Duodenal mucosa (tissue), 2 donors: Measurements from ENCODE around the gene RNPEP.
"Not testable (repeated sequence)": the region's sequence is repeated elsewhere in the genome, so short reads cannot be mapped to it uniquely, and the experiment has no call there.

Source experiments
- H3K27ac ChIP-seq: one replicate; pipeline ENCODE4 v1.7.0; 2013; ENCODE audit warnings: low read depth, low read length
- H3K27me3 ChIP-seq, 2 donors: one replicate each; pipeline ENCODE4 v1.7.0; 2013; ENCODE audit warnings: low read length in 2 of 2, control low read depth in 1 of 2; ENCODE audit not compliant: insufficient read depth in 2 of 2, control insufficient read depth in 1 of 2
- H3K36me3 ChIP-seq, 2 donors: one replicate each; pipeline ENCODE4 v1.7.0; 2013; ENCODE audit warnings: low read length in 2 of 2, control low read depth in 1 of 2; ENCODE audit not compliant: insufficient read depth in 2 of 2, control insufficient read depth in 1 of 2
- H3K4me1 ChIP-seq, 2 donors: one replicate each; pipeline ENCODE4 v1.7.0; 2013; ENCODE audit warnings: low read length in 2 of 2, control low read depth in 1 of 2; ENCODE audit not compliant: insufficient read depth in 2 of 2, control insufficient read depth in 1 of 2
- H3K4me3 ChIP-seq, 2 donors: one replicate each; pipeline ENCODE4 v1.7.0; 2013; ENCODE audit warnings: low read length in 2 of 2, low read depth in 1 of 2
- H3K9ac ChIP-seq, 2 donors: one replicate each; pipeline ENCODE4 v1.7.0; 2013; ENCODE audit warnings: low read length in 2 of 2, low read depth in 1 of 2
- H3K9me3 ChIP-seq, 2 donors: one replicate each; pipeline ENCODE4 v1.7.0; 2013; ENCODE audit warnings: low read length in 2 of 2, control low read depth in 1 of 2; ENCODE audit not compliant: control insufficient read depth in 1 of 2

Gene RNPEP

DNA sequence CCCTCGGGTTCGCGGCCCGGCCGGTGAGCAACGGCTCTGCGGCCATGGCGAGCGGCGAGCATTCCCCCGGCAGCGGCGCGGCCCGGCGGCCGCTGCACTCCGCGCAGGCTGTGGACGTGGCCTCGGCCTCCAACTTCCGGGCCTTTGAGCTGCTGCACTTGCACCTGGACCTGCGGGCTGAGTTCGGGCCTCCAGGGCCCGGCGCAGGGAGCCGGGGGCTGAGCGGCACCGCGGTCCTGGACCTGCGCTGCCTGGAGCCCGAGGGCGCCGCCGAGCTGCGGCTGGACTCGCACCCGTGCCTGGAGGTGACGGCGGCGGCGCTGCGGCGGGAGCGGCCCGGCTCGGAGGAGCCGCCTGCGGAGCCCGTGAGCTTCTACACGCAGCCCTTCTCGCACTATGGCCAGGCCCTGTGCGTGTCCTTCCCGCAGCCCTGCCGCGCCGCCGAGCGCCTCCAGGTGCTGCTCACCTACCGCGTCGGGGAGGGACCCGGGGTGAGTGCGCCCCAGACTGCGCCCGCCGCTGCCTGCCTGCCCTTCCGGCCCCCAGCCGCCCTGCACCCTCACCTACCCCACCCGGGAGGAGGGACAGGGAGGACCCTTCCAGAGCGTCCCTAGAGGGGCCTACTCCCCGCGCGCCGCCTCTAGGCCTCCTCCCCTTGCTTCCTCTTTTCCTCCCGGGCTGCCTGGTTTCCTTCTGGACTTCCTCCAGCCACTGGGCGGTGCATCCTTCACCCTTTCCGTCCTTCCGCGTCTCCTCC lies at the start of gene RNPEP:
Gene RNPEP (plus strand): TSS at position 26 of the 757 bp plus-strand sequence. CDS start 19 bp downstream, at position 45.
- Histone ChIP-seq H3K36me3 (no peaks in the 10 kb centered on the region), H3K27me3 (no peaks in the 10 kb centered on the region), H3K9ac (peak within 1 kb of the TSS; percentile 80 to 94), H3K4me1 (peaks cover 12 to 21% of the 10 kb centered on the region in 2 donors), H3K4me3 (peak within 1 kb of the TSS; percentile 70 to 74), H3K27ac (peak within 1 kb of the TSS; percentile 92), H3K9me3 (no peaks in the 10 kb centered on the region)

- no peak overlapping the region for H3K27ac ChIP-seq
- H3K36me3 ChIP-seq: no peaks in the 10 kb centered on the region
- no peaks in the 10 kb centered on the region for H3K9me3 ChIP-seq
- no peaks in the 10 kb centered on the region for H3K4me1 ChIP-seq
- H3K27me3 ChIP-seq: no peaks in the 10 kb centered on the region
- no peak overlapping the region for H3K9ac ChIP-seq
- H3K4me3 ChIP-seq: no peak overlapping the region
Measured at GRCh38 chr1:201933840-201934430, 48.5 kb upstream of the RNPEP start.

- H3K4me1 ChIP-seq: peaks cover 0 to 3% of the 10 kb centered on the region in 2 donors
- H3K4me3 ChIP-seq: no peak overlapping the region
- H3K36me3 ChIP-seq: no peaks in the 10 kb centered on the region
- peak overlapping the region; percentile 3 for H3K27ac ChIP-seq
- no peaks in the 10 kb centered on the region for H3K9me3 ChIP-seq
- no peaks in the 10 kb centered on the region for H3K27me3 ChIP-seq
- no peak overlapping the region for H3K9ac ChIP-seq
Measured at GRCh38 chr1:201937624-201938213, 44.7 kb upstream of the RNPEP start.

DNA sequence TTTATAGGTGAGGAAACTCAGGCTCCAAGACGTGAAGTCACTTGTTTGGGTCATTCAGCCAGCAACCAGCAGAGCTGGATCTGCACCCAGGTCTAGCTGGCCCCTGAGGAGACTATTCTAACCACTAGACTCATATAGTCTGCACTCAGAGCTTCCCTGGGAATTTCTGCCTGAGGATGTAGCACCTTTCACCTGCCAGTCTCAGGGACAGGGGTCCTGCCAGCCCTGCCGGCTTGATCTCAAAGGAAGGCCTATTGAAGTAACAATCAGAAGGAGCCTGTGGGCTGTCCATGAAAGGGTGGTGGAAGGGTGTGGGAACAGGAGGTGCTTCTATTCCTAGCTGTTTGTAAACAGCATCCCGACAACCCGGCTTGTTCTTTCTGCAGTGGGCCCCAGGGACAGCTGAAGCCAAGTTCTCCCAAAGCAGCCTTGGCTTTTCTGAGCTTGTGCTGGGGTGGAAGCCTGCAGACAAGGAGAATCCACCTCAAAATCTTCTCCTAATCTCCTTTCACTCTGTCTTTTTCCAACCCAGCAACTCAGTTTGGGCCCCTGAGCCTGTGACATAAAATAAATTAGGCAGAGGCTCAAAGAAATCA lies 43.9 kb upstream of the RNPEP start:
- Histone ChIP-seq H3K9ac (no peak overlapping the region), H3K9me3 (no peaks in the 10 kb centered on the region)

GRCh38 chr1:201939148-201939547 lies 43.3 kb upstream of the RNPEP start:
- no peak overlapping the region for H3K27ac ChIP-seq
- H3K9me3 ChIP-seq: no peaks in the 10 kb centered on the region
- no peaks in the 10 kb centered on the region for H3K36me3 ChIP-seq
- no peak overlapping the region for H3K4me3 ChIP-seq
- H3K9ac ChIP-seq: no peak overlapping the region
- H3K27me3 ChIP-seq: peaks cover 4 to 13% of the 10 kb centered on the region in 2 donors
- H3K4me1 ChIP-seq: peaks cover 0 to 3% of the 10 kb centered on the region in 2 donors

More for the DNA sequence above, 43.9 kb upstream of the RNPEP start:
- H3K36me3 ChIP-seq: no peaks in the 10 kb centered on the region
- H3K4me1 ChIP-seq: peaks cover 0 to 3% of the 10 kb centered on the region in 2 donors
- no peak overlapping the region for H3K4me3 ChIP-seq
- H3K27me3 ChIP-seq: peaks cover 0 to 7% of the 10 kb centered on the region in 2 donors
- H3K27ac ChIP-seq: peak overlapping the region; percentile 20

DNA sequence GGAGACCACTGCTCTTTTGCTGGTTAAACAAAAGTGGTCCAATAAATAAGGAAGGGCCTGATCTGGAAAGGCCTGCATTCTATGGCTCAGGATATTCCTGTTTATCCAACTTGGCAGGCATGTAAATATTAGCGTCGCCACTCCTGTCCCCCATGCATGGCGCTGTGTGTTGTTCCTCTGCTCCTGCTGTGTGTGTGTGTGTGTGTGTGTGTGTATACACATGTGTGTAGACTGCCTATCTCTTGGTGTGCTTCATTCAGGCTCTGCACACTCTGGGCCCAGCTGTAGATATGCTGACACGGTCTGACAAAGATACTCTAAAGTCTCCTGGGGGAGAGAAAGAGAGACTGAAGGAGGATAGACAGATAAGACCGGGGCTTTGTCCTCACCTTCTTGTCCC lies 42.9 kb upstream of the RNPEP start:
- Histone ChIP-seq H3K27ac (no peak overlapping the region), H3K36me3 (no peaks in the 10 kb centered on the region), H3K4me3 (no peak overlapping the region), H3K4me1 (peaks cover 0 to 3% of the 10 kb centered on the region in 2 donors), H3K9me3 (no peaks in the 10 kb centered on the region), H3K9ac (no peak overlapping the region), H3K27me3 (peaks cover 5 to 15% of the 10 kb centered on the region in 2 donors)

DNA sequence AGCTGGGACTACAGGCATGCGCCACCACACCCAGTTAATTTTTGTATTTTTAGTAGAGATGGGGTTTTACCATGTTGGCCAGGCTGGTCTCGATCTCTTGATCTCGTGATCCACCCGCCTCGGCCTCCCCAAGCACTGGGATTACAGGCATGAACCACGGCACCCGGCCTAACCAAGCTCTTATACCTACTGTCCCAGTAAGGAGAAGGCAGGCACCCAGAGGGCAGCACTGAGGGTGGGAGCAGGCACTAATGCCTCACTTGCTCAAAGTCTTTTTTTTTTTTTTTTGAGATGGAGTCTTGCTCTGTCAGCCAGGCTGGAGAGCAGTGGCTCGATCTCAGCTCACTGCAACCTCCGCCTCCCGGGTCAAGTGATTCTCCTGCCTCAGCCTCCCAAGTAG lies 42.1 kb upstream of the RNPEP start:
- not testable (repeated sequence) for H3K4me3 ChIP-seq, H3K36me3 ChIP-seq, H3K27ac ChIP-seq, H3K9ac ChIP-seq, H3K9me3 ChIP-seq, H3K4me1 ChIP-seq
- H3K27me3 ChIP-seq: peaks cover 11 to 18% of the 10 kb centered on the region in 2 donors

DNA sequence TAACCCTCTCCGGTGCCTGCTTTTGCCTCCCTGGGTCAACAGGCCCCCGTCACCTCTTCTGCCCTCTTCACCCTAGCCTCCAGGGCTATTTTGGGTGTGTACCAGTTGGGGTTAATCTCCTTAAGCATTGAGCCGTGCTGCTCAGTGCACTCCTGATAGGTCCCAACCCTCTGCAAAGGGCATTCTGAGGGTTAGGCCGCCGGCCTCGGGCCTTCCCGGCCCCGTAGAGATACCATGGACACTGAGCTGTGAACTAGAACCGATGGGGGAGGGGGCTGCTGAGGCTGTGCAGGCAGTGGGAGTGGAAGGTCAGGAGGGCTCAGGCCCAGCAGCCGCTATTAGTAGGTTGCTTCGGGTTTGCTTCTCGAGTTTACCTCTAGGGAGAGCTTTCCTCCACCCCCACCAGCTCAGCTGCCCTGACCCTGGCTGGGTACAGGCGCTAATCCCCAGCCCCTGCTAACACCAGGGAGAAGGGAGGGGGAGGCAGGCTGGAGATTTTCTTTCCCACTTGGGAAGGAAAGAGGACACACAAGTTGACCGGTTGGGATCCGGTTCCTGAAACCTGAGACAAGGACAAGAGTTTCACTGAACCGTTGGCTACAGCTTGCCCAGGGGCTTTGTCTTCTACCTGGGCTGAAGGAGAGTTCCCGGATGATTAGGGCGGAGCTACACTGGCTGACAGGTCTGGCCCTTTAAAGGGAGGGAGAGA lies 40.9 kb upstream of the RNPEP start:
- no peaks in the 10 kb centered on the region for H3K36me3 ChIP-seq
- H3K4me3 ChIP-seq: no peak overlapping the region
- no peaks in the 10 kb centered on the region for H3K9me3 ChIP-seq
- H3K27me3 ChIP-seq: peaks cover 24 to 31% of the 10 kb centered on the region in 2 donors
- H3K27ac ChIP-seq: no peak overlapping the region
- no peak overlapping the region for H3K9ac ChIP-seq
- H3K4me1 ChIP-seq: peaks cover under 1 to 3% of the 10 kb centered on the region in 2 donors

- Histone ChIP-seq H3K4me3 (no peak overlapping the region), H3K9me3 (no peaks in the 10 kb centered on the region), H3K27ac (no peak overlapping the region), H3K4me1 (peaks cover 3% of the 10 kb centered on the region in 2 donors), H3K36me3 (no peaks in the 10 kb centered on the region), H3K27me3 (peaks cover 29 to 36% of the 10 kb centered on the region in 2 donors), H3K9ac (no peak overlapping the region)
Measured at GRCh38 chr1:201942129-201942495, 40.3 kb upstream of the RNPEP start.
